HepG2 (cell line): ENCODE data around the gene HS3ST5. TPM values are rescaled to one million over a fixed set of nuclear protein-coding genes. Genes with fewer than 3 reads are reported as not detected.
A peak's percentile ranks its signal among the peaks of the same experiment; 100 is the strongest.

Source experiments
- BHLHE40 ChIP-seq: IDR thresholded peaks from 2 replicates; pipeline ENCODE4 v1.6.1; 2011; ENCODE audit warnings: low read length, improper control_type of control experiment
- CENPT ChIP-seq: sonication (generic); formaldehyde crosslinking; IDR thresholded peaks from 2 replicates; pipeline ENCODE4 v1.8.0; 2022; ENCODE audit warnings: low read depth, mild to moderate bottlenecking, moderate library complexity, missing genetic modification reagents
- CREB3 ChIP-seq: sonication (generic); formaldehyde crosslinking; IDR thresholded peaks from 2 replicates; pipeline ENCODE4 v1.5.0; 2020; ENCODE audit warnings: missing genetic modification reagents
- FOSL1 ChIP-seq: sonication (generic); formaldehyde crosslinking; IDR thresholded peaks from 2 replicates; pipeline ENCODE4 v1.9.0; 2021; ENCODE audit warnings: missing genetic modification reagents, borderline replicate concordance
- HNRNPLL ChIP-seq: fragments of 200-400 bp; formaldehyde crosslinking; IDR thresholded peaks from 2 replicates; pipeline ENCODE4 v1.6.1; 2017; ENCODE audit warnings: mild to moderate bottlenecking, low read depth, low read length; ENCODE audit not compliant: poor library complexity, severe bottlenecking
- KAT8 ChIP-seq: IDR thresholded peaks from 2 replicates; pipeline ENCODE4 v1.6.1; 2016; ENCODE audit warnings: missing genetic modification reagents, missing compliant biosample characterization
- KLF12 ChIP-seq: sonication (generic); formaldehyde crosslinking; IDR thresholded peaks from 2 replicates; pipeline ENCODE4 v1.4.0; 2020; ENCODE audit warnings: missing genetic modification reagents, borderline replicate concordance
- NR3C1 ChIP-seq: sonication (generic); formaldehyde crosslinking; IDR thresholded peaks from 2 replicates; pipeline ENCODE4 v1.4.0; 2020; ENCODE audit warnings: missing genetic modification reagents
- PTBP1 ChIP-seq: fragments of 200-400 bp; formaldehyde crosslinking; IDR thresholded peaks from 2 replicates; pipeline ENCODE4 v1.6.1; 2018; ENCODE audit warnings: low read length, low read depth; ENCODE audit not compliant: poor library complexity, severe bottlenecking
- SCMH1 ChIP-seq: sonication (generic); formaldehyde crosslinking; IDR thresholded peaks from 2 replicates; pipeline ENCODE4 v1.9.0; 2021; ENCODE audit warnings: missing genetic modification reagents, mild to moderate bottlenecking, borderline replicate concordance
- SETDB1 ChIP-seq: sonication (generic); formaldehyde crosslinking; IDR thresholded peaks from 2 replicates; pipeline ENCODE4 v1.5.1; 2020; ENCODE audit warnings: missing genetic modification reagents, mild to moderate bottlenecking, borderline replicate concordance
- TBP ChIP-seq: sonication (generic); formaldehyde crosslinking; IDR thresholded peaks from 2 replicates; pipeline ENCODE4 v1.5.0; 2020; ENCODE audit warnings: missing genetic modification reagents
- ZFP1 ChIP-seq: IDR thresholded peaks from 2 replicates; pipeline ENCODE4 v1.6.1; 2016
- ZFP36 ChIP-seq: fragments of 150-350 bp; IDR thresholded peaks from 2 replicates; pipeline ENCODE4 v1.6.1; 2018; ENCODE audit warnings: borderline replicate concordance, low read length, low read depth; ENCODE audit not compliant: partially characterized antibody
- ZFP36L1 ChIP-seq: sonication (generic); formaldehyde crosslinking; IDR thresholded peaks from 2 replicates; pipeline ENCODE4 v1.8.0; 2022; ENCODE audit warnings: mild to moderate bottlenecking, missing genetic modification reagents, moderate library complexity
- ZIK1 ChIP-seq: sonication (generic); formaldehyde crosslinking; IDR thresholded peaks from 2 replicates; pipeline ENCODE4 v1.5.0; 2020; ENCODE audit warnings: mild to moderate bottlenecking, low read depth, missing genetic modification reagents, borderline replicate concordance
- ZNF207 ChIP-seq: fragments of 450-650 bp; IDR thresholded peaks from 2 replicates; pipeline ENCODE4 v1.6.1; 2016; ENCODE audit warnings: antibody characterized with exemption, borderline replicate concordance
- ZNF326 ChIP-seq: sonication (generic); formaldehyde crosslinking; IDR thresholded peaks from 2 replicates; pipeline ENCODE4 v1.4.0; 2020; ENCODE audit warnings: missing genetic modification reagents, borderline replicate concordance
- ZNF484 ChIP-seq: sonication (generic); formaldehyde crosslinking; IDR thresholded peaks from 2 replicates; pipeline ENCODE4 v1.5.1; 2020; ENCODE audit warnings: mild to moderate bottlenecking, low read depth, missing genetic modification reagents, borderline replicate concordance
- ZNF547 ChIP-seq: sonication (generic); formaldehyde crosslinking; IDR thresholded peaks from 2 replicates; pipeline ENCODE4 v1.5.1; 2020; ENCODE audit warnings: mild to moderate bottlenecking, missing genetic modification reagents
- ZNF703 ChIP-seq: sonication (generic); formaldehyde crosslinking; IDR thresholded peaks from 2 replicates; pipeline ENCODE4 v1.5.1; 2020; ENCODE audit warnings: missing genetic modification reagents, mild to moderate bottlenecking, moderate library complexity, borderline replicate concordance
- ZUFSP ChIP-seq: sonication (generic); formaldehyde crosslinking; IDR thresholded peaks from 2 replicates; pipeline ENCODE4 v1.9.0; 2021; ENCODE audit warnings: missing genetic modification reagents, mild to moderate bottlenecking, borderline replicate concordance
- polyA plus RNA-seq, 8 experiments: library from polyadenylated mRNA; depleted of rRNA in 3 of 8; stranded (reverse) in 7 of 8; unstranded in 1 of 8; fragments of >200 nt; fragmentation: Illumina TruSeq in 4 of 8; extraction: Trizol in 4 of 8; gene quantifications; 2 replicates each; pipeline versions ENCODE4 v1.2.1 to v1.2.3, GENCODE V29; 2011 to 2016; ENCODE audit warnings: low read depth in 4 of 8, missing spikeins in 1 of 8, mixed read lengths in 1 of 8; ENCODE audit not compliant: insufficient read depth in 1 of 8
- total RNA-seq, 5 experiments: library from RNA; depleted of rRNA; stranded (reverse); fragments of >200 nt; fragmentation: Illumina TruSeq; extraction: Trizol; gene quantifications; 2 replicates each; pipeline ENCODE4 v1.2.3, GENCODE V29; 2016; ENCODE audit warnings: low read depth in 1 of 5
- TF ChIP-seq, protein P1 (sequence below): sonication (generic); formaldehyde crosslinking; IDR thresholded peaks from 2 replicates; pipeline ENCODE4 v1.4.0; 2020; ENCODE audit warnings: missing genetic modification reagents
- TF ChIP-seq, protein P2 (sequence below), 2 experiments: fragments of 450-650 bp in 1 of 2; sonication (generic) in 1 of 2; formaldehyde crosslinking; IDR thresholded peaks; 2 replicates each; pipeline versions ENCODE4 v1.5.0 to v1.8.0; 2020 to 2022; ENCODE audit warnings: mild to moderate bottlenecking in 1 of 2, missing genetic modification reagents in 1 of 2

Gene HS3ST5
- total and polyA plus RNA-seq, 2 of the 13 experiments (the other 11 are each of a cell fraction or from before 2014, with no cell fraction given): 1.1 to 1.6 TPM

DNA sequence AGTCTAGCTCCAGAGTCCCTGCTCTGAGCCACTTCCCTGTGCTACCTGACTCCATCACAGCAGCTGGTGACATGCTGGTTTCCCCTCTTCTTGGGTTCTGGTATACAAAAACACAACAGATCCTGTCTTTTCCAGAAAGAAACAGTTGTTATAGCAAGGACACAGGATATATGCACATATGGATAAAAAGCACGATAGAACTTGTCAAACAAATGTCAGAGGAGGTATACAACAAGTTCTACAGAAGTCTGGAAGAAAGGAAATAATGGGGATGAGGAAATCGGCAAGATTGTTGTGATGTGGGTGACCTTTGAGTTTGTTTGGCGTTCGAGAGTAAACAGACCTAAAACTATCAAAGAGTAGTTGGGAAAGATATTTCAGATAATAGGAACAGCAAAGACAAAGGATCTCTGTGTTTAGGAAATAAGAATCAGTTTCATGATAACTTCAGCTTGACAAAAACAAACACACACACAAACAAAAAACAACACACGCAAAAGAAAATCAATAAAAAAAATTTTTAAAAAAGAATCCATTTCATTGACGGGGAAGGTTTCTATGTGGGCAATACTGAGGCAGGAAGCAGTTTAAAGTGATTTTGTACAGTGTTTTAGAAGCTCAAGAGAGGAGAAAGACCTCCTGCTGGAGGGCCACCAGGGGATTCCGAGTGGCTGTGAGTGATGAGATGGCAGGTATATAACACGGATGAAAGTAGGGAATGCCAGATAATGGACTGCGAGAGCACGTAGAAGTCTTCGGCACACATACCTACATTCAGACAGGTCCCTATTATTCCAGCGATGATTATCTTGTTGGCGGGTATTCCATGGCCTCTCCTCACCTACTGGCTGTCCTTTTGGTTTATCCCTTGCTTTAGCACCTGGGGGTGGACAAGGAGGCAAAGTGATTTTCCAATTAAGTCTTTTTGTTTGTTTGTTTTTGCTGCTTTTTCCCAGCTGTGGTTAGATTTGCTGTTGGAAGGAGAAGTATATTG, 174.9 kb downstream of the HS3ST5 start (continued):
- TF ChIP-seq, protein P1, sequence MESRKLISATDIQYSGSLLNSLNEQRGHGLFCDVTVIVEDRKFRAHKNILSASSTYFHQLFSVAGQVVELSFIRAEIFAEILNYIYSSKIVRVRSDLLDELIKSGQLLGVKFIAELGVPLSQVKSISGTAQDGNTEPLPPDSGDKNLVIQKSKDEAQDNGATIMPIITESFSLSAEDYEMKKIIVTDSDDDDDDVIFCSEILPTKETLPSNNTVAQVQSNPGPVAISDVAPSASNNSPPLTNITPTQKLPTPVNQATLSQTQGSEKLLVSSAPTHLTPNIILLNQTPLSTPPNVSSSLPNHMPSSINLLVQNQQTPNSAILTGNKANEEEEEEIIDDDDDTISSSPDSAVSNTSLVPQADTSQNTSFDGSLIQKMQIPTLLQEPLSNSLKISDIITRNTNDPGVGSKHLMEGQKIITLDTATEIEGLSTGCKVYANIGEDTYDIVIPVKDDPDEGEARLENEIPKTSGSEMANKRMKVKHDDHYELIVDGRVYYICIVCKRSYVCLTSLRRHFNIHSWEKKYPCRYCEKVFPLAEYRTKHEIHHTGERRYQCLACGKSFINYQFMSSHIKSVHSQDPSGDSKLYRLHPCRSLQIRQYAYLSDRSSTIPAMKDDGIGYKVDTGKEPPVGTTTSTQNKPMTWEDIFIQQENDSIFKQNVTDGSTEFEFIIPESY: no peak
- TF ChIP-seq ZFP36 (no peak), ZUFSP (CRISPR knock-in tag) (no peak), KLF12 (CRISPR knock-in tag) (no peak), NR3C1 (CRISPR knock-in tag) (no peak), CREB3 (no peak), ZNF207 (no peak), ZNF703 (CRISPR knock-in tag) (no peak), ZNF547 (CRISPR knock-in tag) (no peak), KAT8 (CRISPR knock-in tag) (peak; percentile 72), ZNF484 (CRISPR knock-in tag) (no peak), SCMH1 (CRISPR knock-in tag) (no peak), ZIK1 (CRISPR knock-in tag) (no peak), CENPT (CRISPR knock-in tag) (no peak), ZFP36L1 (peak; percentile 21; the same call in 1 of the 2 replicates), ZNF326 (no peak), BHLHE40 (0 out of 2 replicates have a peak, but pooled peaks have one; percentile 8), FOSL1 (CRISPR knock-in tag) (no peak), HNRNPLL (no peak), ZFP1 (CRISPR knock-in tag) (peak; percentile 83; the same call in 1 of the 2 replicates), SETDB1 (CRISPR knock-in tag) (no peak), PTBP1 (no peak), TBP (CRISPR knock-in tag) (no peak)
- TF ChIP-seq, protein P2, sequence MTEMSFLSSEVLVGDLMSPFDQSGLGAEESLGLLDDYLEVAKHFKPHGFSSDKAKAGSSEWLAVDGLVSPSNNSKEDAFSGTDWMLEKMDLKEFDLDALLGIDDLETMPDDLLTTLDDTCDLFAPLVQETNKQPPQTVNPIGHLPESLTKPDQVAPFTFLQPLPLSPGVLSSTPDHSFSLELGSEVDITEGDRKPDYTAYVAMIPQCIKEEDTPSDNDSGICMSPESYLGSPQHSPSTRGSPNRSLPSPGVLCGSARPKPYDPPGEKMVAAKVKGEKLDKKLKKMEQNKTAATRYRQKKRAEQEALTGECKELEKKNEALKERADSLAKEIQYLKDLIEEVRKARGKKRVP (CRISPR knock-in tag; IDR thresholded peaks at IDR 0.05): peak in 1 of 2 experiments; percentile 90; a peak in 2 of 4 replicates
